Measurements from ENCODE around the gene C22orf31.

The C22orf31 gene

GRCh38 chr22:29061773-29062172 is at the start of gene C22orf31:
C22orf31 (minus strand) TSS chr22:29061831; CDS start chr22:29061792, 39 bp downstream.
- DNase-seq: no peak

- DNase-seq: no peak
These were observed 49.3 kb upstream of the C22orf31 start for GRCh38 chr22:29110946-29111345.

- no peak for DNase-seq
These were observed 48.2 kb upstream of the C22orf31 start for GRCh38 chr22:29109822-29110221.

GRCh38 chr22:29108137-29108536 is 46.5 kb upstream of the C22orf31 start:
- DNase-seq: no peak

- no peak for DNase-seq
These were observed 45.2 kb upstream of the C22orf31 start for GRCh38 chr22:29106839-29107238.

- DNase-seq: no peak
These were observed 43.8 kb upstream of the C22orf31 start for GRCh38 chr22:29105468-29105867.

- no peak for DNase-seq
These were observed 41.5 kb upstream of the C22orf31 start for GRCh38 chr22:29103121-29103520.

- DNase-seq: no peak
These were observed 40.7 kb upstream of the C22orf31 start for GRCh38 chr22:29102300-29102699.

- no peak for DNase-seq
These were observed 36.7 kb upstream of the C22orf31 start for GRCh38 chr22:29098296-29098695.

GRCh38 chr22:29096736-29097669 is 35.4 kb upstream of the C22orf31 start:
- DNase-seq: no peak

- no peak for DNase-seq
These were observed 33.8 kb upstream of the C22orf31 start for GRCh38 chr22:29095459-29095858.

- no peak for DNase-seq
These were observed 32.1 kb upstream of the C22orf31 start for GRCh38 chr22:29093501-29094300.

- no peak for DNase-seq
These were observed 31.4 kb upstream of the C22orf31 start for GRCh38 chr22:29093030-29093429.

GRCh38 chr22:29092243-29092642 is 30.6 kb upstream of the C22orf31 start:
- no peak for DNase-seq

GRCh38 chr22:29090039-29090438 is 28.4 kb upstream of the C22orf31 start:
- DNase-seq: no peak

- DNase-seq: no peak
These were observed 27.9 kb upstream of the C22orf31 start for GRCh38 chr22:29089507-29089906.

- DNase-seq: no peak
These were observed 27.2 kb upstream of the C22orf31 start for GRCh38 chr22:29088809-29089208.

GRCh38 chr22:29087012-29087411 is 25.4 kb upstream of the C22orf31 start:
- DNase-seq: no peak

GRCh38 chr22:29083933-29084591 is 22.4 kb upstream of the C22orf31 start:
- DNase-seq: peak; percentile 69

GRCh38 chr22:29083576-29083932 is 21.9 kb upstream of the C22orf31 start:
- peak; percentile 69 for DNase-seq

GRCh38 chr22:29082826-29083545 is 21.4 kb upstream of the C22orf31 start:
- no peak for DNase-seq

- DNase-seq: no peak
These were observed 20.0 kb upstream of the C22orf31 start for GRCh38 chr22:29081517-29082236.

All from GF-D8 (cell line).